K562 (cell line): ENCODE results near the gene CRYAB. TPM values are rescaled to one million over a fixed set of nuclear protein-coding genes. Genes with fewer than 3 reads are reported as not detected.

Experiments
- ATAC-seq: fragments of 200-7000 bp; cut with Tn5 transposase; 3 replicates; pipeline ENCODE4 v1.9.1; 2020; ENCODE audit warnings: moderate library complexity
- BruUV-seq: library from RNA; stranded (reverse); fragments of 400-500 nt; replicated peaks from 2 replicates; lab custom pipeline; 2021; lab: Mats Ljungman, UMichigan
- CTCF ChIA-PET: fragments of 300-600 bp; formaldehyde crosslinking; extraction: SDS; loops from one replicate; lab custom pipeline; 2021; ENCODE audit warnings: low intra/inter-chr PET ratio; lab: Yijun Ruan, JAX
- POLR2A ChIA-PET: fragments of 300-600, 350-650 bp; sonication (Branson Sonifier 250); formaldehyde crosslinking; extraction: SDS; loops from one replicate; lab custom pipeline; 2021; ENCODE audit warnings: antibody characterized with exemption, inconsistent platforms; lab: Yijun Ruan, JAX
- DNase-seq, 4 experiments: peaks; one replicate each; pipeline versions ENCODE4 v3.0.0 to v3.0.0-alpha.2; 2011 to 2018; ENCODE audit warnings: low spot score in 3 of 4, mixed read lengths in 3 of 4; ENCODE audit errors: extremely low read depth in 1 of 4
- FAIRE-seq: peaks from 2 replicates; lab custom pipeline; 2011; peaks lifted over from hg19 to GRCh38; lab: Jason Lieb, UNC
- H2AFZ ChIP-seq: 2 replicates; pipeline ENCODE4 v1.6.0; 2011; ENCODE audit warnings: low read depth, low read length, control low read depth, inconsistent platforms
- H3K27ac ChIP-seq: fragments of 200-600 bp; 3 replicates; pipeline ENCODE4 v1.8.0; 2011; ENCODE audit warnings: low read depth, mild to moderate bottlenecking, control low read depth, inconsistent platforms, low read length, moderate library complexity, mixed read lengths; ENCODE audit errors: extremely low read depth
- H3K27me3 ChIP-seq, 2 experiments: fragments of 300-600 bp in 1 of 2; 2 replicates in 1 of 2; 3 replicates in 1 of 2; pipeline versions ENCODE4 v1.6.0 to v1.8.0; 2011; ENCODE audit warnings: inconsistent platforms in 2 of 2, low read length in 2 of 2, mild to moderate bottlenecking in 1 of 2, mixed read lengths in 1 of 2, moderate library complexity in 1 of 2; ENCODE audit not compliant: control insufficient read depth in 2 of 2, insufficient read depth in 2 of 2
- H3K36me3 ChIP-seq: fragments of 300-600 bp; 3 replicates; pipeline ENCODE4 v1.8.0; 2011; ENCODE audit warnings: mild to moderate bottlenecking, low read length, inconsistent platforms; ENCODE audit not compliant: control insufficient read depth, insufficient read depth
- H3K4me1 ChIP-seq, 2 experiments: fragments of 200-600 bp in 1 of 2; replicated peaks in 1 of 2; 2 replicates in 1 of 2; 3 replicates in 1 of 2; pipeline versions ENCODE4 v1.5.1 to v1.8.0; 2011; ENCODE audit warnings: inconsistent platforms in 2 of 2, low read length in 2 of 2, mild to moderate bottlenecking in 1 of 2, mixed read lengths in 1 of 2, moderate library complexity in 1 of 2; ENCODE audit not compliant: control insufficient read depth in 2 of 2, insufficient read depth in 2 of 2
- H3K4me2 ChIP-seq: 2 replicates; pipeline ENCODE4 v1.6.1; 2011; ENCODE audit warnings: low read length, control low read depth, inconsistent platforms, mixed read lengths; ENCODE audit not compliant: insufficient read depth
- H3K4me3 ChIP-seq: fragments of 200-600 bp; sonication (generic), shearing (Covaris generic); 2 replicates; pipeline ENCODE4 v1.5.1; 2016; ENCODE audit warnings: control low read depth, inconsistent platforms
- H3K79me2 ChIP-seq: fragments of 200-600 bp; 3 replicates; pipeline ENCODE4 v1.8.0; 2011; ENCODE audit warnings: low read length, inconsistent platforms; ENCODE audit not compliant: control insufficient read depth, insufficient read depth
- H3K9ac ChIP-seq, 2 experiments: 2 replicates each; pipeline versions ENCODE4 v1.6.0 to v1.6.1; 2011; ENCODE audit warnings: low read depth in 2 of 2, low read length in 2 of 2, control low read depth in 1 of 2, inconsistent platforms in 1 of 2, mild to moderate bottlenecking in 1 of 2, mixed read lengths in 1 of 2; ENCODE audit not compliant: insufficient read depth in 1 of 2
- H3K9me1 ChIP-seq: one replicate; pipeline ENCODE4 v1.6.0; 2011; ENCODE audit warnings: inconsistent platforms, mild to moderate bottlenecking, low read length, moderate library complexity; ENCODE audit not compliant: control insufficient read depth, insufficient read depth
- H3K9me3 ChIP-seq: replicated peaks from 2 replicates; pipeline ENCODE4 v1.5.1; 2011; ENCODE audit warnings: low read depth, low read length, inconsistent platforms; ENCODE audit not compliant: control insufficient read depth, insufficient read depth
- H4K20me1 ChIP-seq: replicated peaks from 2 replicates; pipeline ENCODE4 v1.6.1; 2011; ENCODE audit warnings: low read length, inconsistent platforms, mixed read lengths; ENCODE audit not compliant: control insufficient read depth, insufficient read depth
- ATF6 ChIP-seq: sonication (generic); formaldehyde crosslinking; IDR thresholded peaks from 2 replicates; pipeline ENCODE4 v1.4.0; 2020; ENCODE audit warnings: mild to moderate bottlenecking, missing genetic modification reagents
- CHD2 ChIP-seq: IDR thresholded peaks from 2 replicates; pipeline ENCODE4 v1.6.1; 2011; ENCODE audit warnings: low read depth, low read length
- GTF2A2 ChIP-seq: IDR thresholded peaks from 2 replicates; pipeline ENCODE4 v1.6.1; 2016; ENCODE audit warnings: mild to moderate bottlenecking, missing genetic modification characterization, missing compliant biosample characterization
- PRDM10 ChIP-seq: fragments of 450-650 bp; IDR thresholded peaks from 2 replicates; pipeline ENCODE4 v1.6.1; 2018; ENCODE audit not compliant: partially characterized antibody
- RBM25 ChIP-seq: fragments of 200-400 bp; formaldehyde crosslinking; IDR thresholded peaks from 2 replicates; pipeline ENCODE4 v1.6.1; 2018; ENCODE audit warnings: low read length, low read depth, moderate library complexity; ENCODE audit not compliant: severe bottlenecking
- TCF7L2 ChIP-seq: fragments of 150-350 bp; IDR thresholded peaks from 2 replicates; pipeline ENCODE4 v1.6.1; 2016; ENCODE audit warnings: low read depth, mild to moderate bottlenecking, low read length, moderate library complexity
- TEAD1 ChIP-seq, 2 experiments: fragments of 450-650 bp in 1 of 2; sonication (generic) in 1 of 2; formaldehyde crosslinking; IDR thresholded peaks; 2 replicates each; pipeline versions ENCODE4 v1.4.0 to v1.8.0; 2020 to 2022; ENCODE audit warnings: mild to moderate bottlenecking in 2 of 2, missing genetic modification reagents in 1 of 2
- ZNF23 ChIP-seq: fragments of 250-450 bp; sonication (Bioruptor Pico); IDR thresholded peaks from 2 replicates; pipeline ENCODE4 v1.4.0; 2020; ENCODE audit warnings: mild to moderate bottlenecking
- ZNF24 ChIP-seq: fragments of 450-650 bp; IDR thresholded peaks from 2 replicates; pipeline ENCODE4 v1.6.1; 2016
- ZNF395 ChIP-seq: fragments of 200-800 bp; sonication (Bioruptor generic); IDR thresholded peaks from 2 replicates; pipeline ENCODE4 v1.6.1; 2017; ENCODE audit warnings: missing genetic modification characterization, missing compliant biosample characterization
- WGBS: fragments of 100-300 bp; shearing (Covaris generic); methylation state at CpG from one replicate; pipeline ENCODE4 v1.1.6; 2016; ENCODE audit warnings: low coverage, mixed read lengths; ENCODE audit not compliant: insufficient coverage; ENCODE audit errors: missing lambda C conversion rate; 5-methylcytosine and 5-hydroxymethylcytosine counted together
- in situ Hi-C: fragments of 300-500 bp; cut with MboI; formaldehyde crosslinking; loops from 4 replicates; pipeline ENCODE4 v1.15.0; 2018; ENCODE audit warnings: inconsistent platforms, mixed read lengths
- intact Hi-C: fragments of 100-400 bp; cut with micrococcal nuclease; formaldehyde crosslinking; loops from 2 replicates; pipeline ENCODE4 v1.14.2; 2022
- polyA plus RNA-seq, 8 experiments: library from polyadenylated mRNA; depleted of rRNA in 4 of 8; stranded (reverse) in 5 of 8; unstranded in 3 of 8; fragments of >200 nt; fragmentation: Nextera tagmentation in 2 of 8; fragmentation: Illumina TruSeq in 1 of 8; extraction: Ambion mirVana in 2 of 8; extraction: Trizol in 1 of 8; gene quantifications; 2 replicates each; pipeline versions ENCODE4 v1.2.1 to v1.2.3, GENCODE V29; 2011 to 2014; ENCODE audit warnings: inconsistent platforms in 1 of 8, missing spikeins in 1 of 8
- total RNA-seq, 7 experiments: library from RNA; depleted of rRNA in 6 of 7; stranded (reverse); fragments of >200 nt in 6 of 7; fragmentation: Illumina TruSeq in 2 of 7; extraction: Trizol in 2 of 7; gene quantifications; 2 replicates each; pipeline versions ENCODE4 v1.2.1 to v1.2.3, GENCODE V29; 2011 to 2021; ENCODE audit warnings: low replicate concordance in 1 of 7

Gene CRYAB
- total and polyA plus RNA-seq, 9 of the 15 experiments (the other 6 are each of a cell fraction or from before 2014, with no cell fraction given) = 0.83 to 7.5 (median 3.6) TPM

GRCh38 chr11:111946499-111946898 is 34.9 kb upstream of the CRYAB start:
- Histone ChIP-seq H3K27ac (no peak overlapping the region), H3K79me2 (no peaks in the 10 kb centered on the region), H3K4me1 (peaks cover 7 to 9% of the 10 kb centered on the region in 2 experiments), H4K20me1 (no peaks in the 10 kb centered on the region), H2AFZ (no peak overlapping the region), H3K4me3 (no peak overlapping the region), H3K27me3 (no peaks in the 10 kb centered on the region), H3K4me2 (no peak overlapping the region), H3K36me3 (0 out of 3 replicates have a peak, but pooled peaks cover 3% of the 10 kb centered on the region), H3K9me1 (no peaks in the 10 kb centered on the region), H3K9me3 (no peaks in the 10 kb centered on the region; the same call in 1 of the 2 replicates), H3K9ac (no peak overlapping the region)
- DNase-seq = no peak
- FAIRE-seq = no peak
- in situ Hi-C loops = no loop called here
- intact Hi-C loops = no loop called here
- ChIA-PET POLR2A (interaction anchor here (0.6 to 1.0 kb wide), 2 partner anchors 10 to 320 kb away, joined by 3 read pairs; no protein-coding TSS in a partner anchor), CTCF (no interaction called here)
- ATAC-seq = no peak
- WGBS = 83% methylated on average over 3 of the region's 3 CpGs
- no TSS peak for BruUV-seq
- TF ChIP-seq GTF2A2 (tag) (no peak), ZNF395 (CRISPR knock-in tag) (no peak), ZNF24 (no peak), TCF7L2 (no peak), TEAD1 (CRISPR knock-in tag; IDR thresholded peaks at IDR 0.05) (no peak), PRDM10 (no peak), RBM25 (no peak), CHD2 (no peak), ZNF23 (no peak), ATF6 (no peak)
